ENCODE data around the gene MIDN.
A peak's percentile ranks its signal among the peaks of the same experiment; 100 is the strongest.

MIDN gene

DNA sequence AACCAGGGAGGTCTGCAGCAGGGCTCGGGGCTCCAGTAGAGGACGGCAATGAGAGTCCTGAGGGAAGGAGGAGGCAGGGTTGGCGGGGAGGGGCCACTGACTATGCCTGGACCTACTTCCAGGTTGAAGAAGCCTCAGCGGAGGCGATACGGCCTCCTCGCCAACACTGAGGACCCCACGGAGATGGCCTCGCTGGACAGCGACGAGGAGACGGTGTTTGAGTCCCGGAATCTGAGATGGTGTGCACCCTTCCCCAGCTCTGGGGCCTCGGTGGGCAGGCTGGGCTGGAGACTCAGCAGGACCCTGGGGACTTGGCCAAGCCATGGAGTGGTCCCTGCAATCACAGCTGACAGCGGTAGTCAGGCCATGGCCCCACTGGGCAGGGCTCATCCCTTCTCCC, 28.7 kb downstream of the MIDN start:
- Histone ChIP-seq H3K4me1 (ENCODE audit: insufficient read depth, low read length) (no peaks in the 10 kb centered on the region; the same call in 1 of the 2 replicates), H3K9me3 (ENCODE audit: control insufficient read depth, insufficient read depth, low read length) (no peaks in the 10 kb centered on the region), H3K36me3 (ENCODE audit: insufficient read depth, low read length) (peaks cover 11% of the 10 kb centered on the region), H3K9ac (ENCODE audit: low read depth, low read length) (no peak overlapping the region)

GRCh38 chr19:1278074-1278473, 29.7 kb downstream of the MIDN start:
- Histone ChIP-seq H3K9me3 (ENCODE audit: control insufficient read depth, insufficient read depth, low read length) (no peaks in the 10 kb centered on the region), H3K36me3 (ENCODE audit: insufficient read depth, low read length) (0 out of 2 replicates have a peak, but pooled peaks cover under 1% of the 10 kb centered on the region), H3K9ac (ENCODE audit: low read depth, low read length) (no peak overlapping the region)

DNA sequence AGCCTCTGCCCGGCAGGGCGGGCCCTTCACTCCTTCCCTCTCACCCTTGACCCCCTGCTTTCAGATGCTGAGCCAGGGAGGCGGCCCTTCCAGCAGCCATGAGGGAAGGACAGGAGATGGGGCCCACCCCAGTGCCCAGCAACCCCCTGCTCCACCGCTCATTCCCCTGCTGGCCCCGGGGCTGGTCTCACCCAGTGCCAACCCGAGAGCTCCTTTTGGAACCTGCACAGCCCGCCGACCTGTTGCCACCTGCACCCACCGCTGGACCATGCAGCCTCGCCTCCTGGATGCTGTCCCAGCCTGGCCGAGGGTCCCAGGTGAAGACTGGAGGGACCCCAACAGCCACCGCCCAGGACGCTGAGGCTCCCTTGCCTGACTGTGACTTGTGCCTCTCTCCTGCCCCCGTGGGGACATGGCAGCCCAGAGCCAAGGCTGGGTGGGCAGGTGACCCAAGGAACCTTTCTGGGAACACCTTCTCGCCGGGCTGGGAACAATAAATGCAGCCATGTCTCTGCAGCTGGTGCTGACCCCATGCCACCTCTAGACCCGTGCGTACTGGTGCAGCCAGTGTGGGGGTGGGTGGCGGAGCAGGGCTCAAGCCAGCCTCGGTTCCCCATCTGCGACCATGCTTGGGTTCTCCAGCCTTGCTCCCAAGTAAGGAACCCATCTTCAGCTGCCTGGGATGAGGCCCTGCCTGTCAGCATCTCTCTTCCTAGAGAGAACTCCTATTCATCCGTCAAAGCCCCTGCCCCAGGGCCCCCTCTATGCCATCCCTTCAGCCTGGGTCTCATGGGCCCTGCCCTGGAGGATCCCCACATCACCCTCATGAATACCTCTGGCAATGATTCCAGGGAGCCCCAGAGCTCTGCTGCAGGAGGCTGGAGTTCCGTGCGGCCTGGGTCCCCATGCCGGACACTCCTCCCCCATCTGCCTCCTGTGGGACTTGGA, 30.6 kb downstream of the MIDN start:
- Histone ChIP-seq H3K9me3 (ENCODE audit: control insufficient read depth, insufficient read depth, low read length) (no peaks in the 10 kb centered on the region), H3K4me1 (ENCODE audit: insufficient read depth, low read length) (no peaks in the 10 kb centered on the region; the same call in 1 of the 2 replicates), H3K36me3 (ENCODE audit: insufficient read depth, low read length) (no peaks in the 10 kb centered on the region), H3K9ac (ENCODE audit: low read depth, low read length) (no peak overlapping the region)

More at GRCh38 chr19:1278074-1278473, 29.7 kb downstream of the MIDN start:
- no peaks in the 10 kb centered on the region; the same call in 1 of the 2 replicates for H3K4me1 ChIP-seq (ENCODE audit: insufficient read depth, low read length)

GRCh38 chr19:1279782-1280341, 31.5 kb downstream of the MIDN start:
- Histone ChIP-seq H3K4me1 (ENCODE audit: insufficient read depth, low read length) (no peaks in the 10 kb centered on the region; the same call in 1 of the 2 replicates), H3K36me3 (ENCODE audit: insufficient read depth, low read length) (no peaks in the 10 kb centered on the region)

DNA sequence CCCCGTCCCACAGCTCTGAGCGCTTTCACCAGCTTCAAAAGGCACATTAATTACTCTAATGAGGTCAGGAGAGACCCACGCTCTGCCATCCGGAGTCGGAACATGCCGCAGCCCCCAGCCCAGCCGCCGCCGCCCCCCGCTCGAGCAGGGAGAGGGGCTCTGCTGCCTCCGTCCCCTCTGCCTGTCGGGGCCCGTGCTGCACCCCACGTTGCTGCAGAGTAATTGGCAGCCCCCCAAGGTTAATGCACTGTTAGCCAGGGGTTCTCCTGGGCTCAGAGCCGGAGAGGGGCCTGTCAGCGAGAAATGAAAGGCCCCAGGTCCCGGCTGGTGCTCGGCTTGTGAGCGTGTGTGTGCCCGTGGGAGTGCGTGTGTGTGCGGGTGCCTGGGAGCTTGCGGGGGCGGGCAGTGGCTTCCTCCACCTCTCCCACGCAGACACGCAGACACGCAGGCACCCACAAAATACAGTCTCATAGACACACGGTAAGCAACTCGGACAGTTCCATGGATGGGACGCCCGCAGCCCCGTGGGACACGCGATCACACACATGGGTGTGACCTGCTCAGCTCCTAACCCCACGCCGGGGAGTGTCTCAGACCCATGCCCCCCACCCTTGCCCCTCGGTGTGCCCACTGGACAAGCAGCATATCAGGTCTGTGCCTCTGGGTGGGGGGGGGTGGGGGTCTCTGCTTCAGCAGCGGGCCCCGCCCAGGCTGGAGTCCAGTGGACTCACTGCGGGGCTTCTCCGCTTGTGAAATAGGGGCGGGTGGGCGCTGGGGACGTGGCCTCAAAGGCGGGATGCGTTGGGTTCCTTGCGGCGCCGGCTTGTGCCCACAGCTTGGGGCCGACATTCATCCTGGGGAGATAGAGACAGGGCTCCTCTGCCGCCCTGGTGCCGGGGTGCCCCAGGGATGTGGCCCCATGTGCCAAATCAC, 32.5 kb downstream of the MIDN start:
- H3K9me3 ChIP-seq (ENCODE audit: control insufficient read depth, insufficient read depth, low read length): no peaks in the 10 kb centered on the region
- no peaks in the 10 kb centered on the region for H3K36me3 ChIP-seq (ENCODE audit: insufficient read depth, low read length)
- no peaks in the 10 kb centered on the region; the same call in 1 of the 2 replicates for H3K4me1 ChIP-seq (ENCODE audit: insufficient read depth, low read length)
- H3K9ac ChIP-seq (ENCODE audit: low read depth, low read length): no peak overlapping the region

More at GRCh38 chr19:1279782-1280341, 31.5 kb downstream of the MIDN start:
- no peaks in the 10 kb centered on the region for H3K9me3 ChIP-seq (ENCODE audit: control insufficient read depth, insufficient read depth, low read length)
- no peak overlapping the region for H3K9ac ChIP-seq (ENCODE audit: low read depth, low read length)

DNA sequence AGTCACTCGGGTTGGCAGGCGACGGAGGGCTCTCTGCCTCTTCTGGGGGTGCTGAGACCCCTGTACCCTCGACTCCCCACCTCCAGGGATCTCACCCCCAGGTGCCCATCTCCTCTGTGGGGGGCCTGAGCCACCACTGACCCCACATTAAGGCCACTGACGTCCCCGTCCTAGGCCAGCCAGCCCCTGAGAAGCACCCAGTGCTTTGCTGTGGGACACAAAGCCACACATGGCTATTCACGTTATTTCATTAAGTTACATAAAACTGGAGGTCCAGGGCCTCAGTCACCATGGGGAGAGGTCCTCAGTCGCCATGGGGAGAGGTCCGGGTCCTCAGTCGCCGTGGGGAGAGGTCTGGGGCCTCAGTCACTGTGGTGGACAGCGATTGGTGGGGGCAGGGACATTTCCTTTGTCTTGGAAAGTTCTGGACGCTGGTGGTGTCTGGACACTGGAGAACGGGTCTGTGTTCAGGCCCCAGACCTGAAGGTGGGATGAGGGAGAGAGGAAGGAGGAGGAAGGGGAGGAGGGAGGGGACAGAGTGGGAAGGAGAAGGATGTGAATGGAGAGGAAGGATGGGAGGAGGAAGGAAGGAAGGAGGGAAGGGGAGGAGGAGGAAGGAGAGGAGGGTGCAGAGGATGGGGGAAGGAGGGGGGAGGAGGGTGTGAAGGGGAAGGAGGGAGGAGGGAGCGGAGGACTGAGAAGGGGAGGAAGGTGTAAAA, 33.3 kb downstream of the MIDN start:
- H3K9me3 ChIP-seq (ENCODE audit: control insufficient read depth, insufficient read depth, low read length): no peaks in the 10 kb centered on the region
- no peak overlapping the region for H3K9ac ChIP-seq (ENCODE audit: low read depth, low read length)
- no peaks in the 10 kb centered on the region for H3K36me3 ChIP-seq (ENCODE audit: insufficient read depth, low read length)
- no peaks in the 10 kb centered on the region; the same call in 1 of the 2 replicates for H3K4me1 ChIP-seq (ENCODE audit: insufficient read depth, low read length)

GRCh38 chr19:1282588-1283206, 34.3 kb downstream of the MIDN start:
- no peak overlapping the region for H3K9ac ChIP-seq (ENCODE audit: low read depth, low read length)
- H3K4me1 ChIP-seq (ENCODE audit: insufficient read depth, low read length): no peaks in the 10 kb centered on the region; the same call in 1 of the 2 replicates
- no peaks in the 10 kb centered on the region for H3K9me3 ChIP-seq (ENCODE audit: control insufficient read depth, insufficient read depth, low read length)
- no peaks in the 10 kb centered on the region for H3K36me3 ChIP-seq (ENCODE audit: insufficient read depth, low read length)

DNA sequence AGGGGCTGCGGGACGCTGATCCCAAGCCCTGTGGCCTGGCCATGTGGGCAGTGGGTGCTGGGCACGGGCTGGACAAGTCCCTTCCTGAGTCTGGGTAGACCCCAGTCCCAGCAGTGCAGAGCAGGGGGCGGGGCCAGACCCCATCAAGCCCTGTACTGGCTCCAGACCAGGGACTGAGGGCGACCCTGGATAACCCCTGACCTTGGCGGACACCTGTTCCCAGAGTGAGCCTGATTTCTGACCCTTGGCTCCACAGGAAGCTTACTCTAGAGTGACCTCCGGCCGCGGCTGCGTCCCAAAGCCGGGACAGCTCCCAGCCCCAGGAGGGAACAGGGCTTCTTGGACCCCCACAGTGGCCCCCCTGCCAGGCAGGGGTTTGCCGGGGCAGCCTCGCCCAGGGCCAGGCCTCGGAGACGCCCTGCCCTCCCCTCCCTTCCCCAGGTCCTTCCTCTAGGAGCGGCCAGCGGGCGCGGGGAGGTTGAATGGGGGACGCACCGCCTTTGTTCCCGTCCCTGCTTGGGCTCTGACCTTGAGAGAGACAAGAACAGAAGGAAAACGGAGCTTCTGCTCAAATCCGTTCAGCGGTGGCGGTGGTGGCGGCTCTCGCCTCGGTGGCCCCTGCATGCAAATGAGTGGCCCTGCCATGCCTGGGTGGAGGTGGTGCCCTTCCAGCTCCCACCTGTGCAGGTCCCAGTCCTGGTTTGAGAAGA, 35.0 kb downstream of the MIDN start:
- Histone ChIP-seq H3K9ac (ENCODE audit: low read depth, low read length) (no peak overlapping the region), H3K9me3 (ENCODE audit: control insufficient read depth, insufficient read depth, low read length) (no peaks in the 10 kb centered on the region), H3K4me1 (ENCODE audit: insufficient read depth, low read length) (no peaks in the 10 kb centered on the region; the same call in 1 of the 2 replicates), H3K36me3 (ENCODE audit: insufficient read depth, low read length) (no peaks in the 10 kb centered on the region)

DNA sequence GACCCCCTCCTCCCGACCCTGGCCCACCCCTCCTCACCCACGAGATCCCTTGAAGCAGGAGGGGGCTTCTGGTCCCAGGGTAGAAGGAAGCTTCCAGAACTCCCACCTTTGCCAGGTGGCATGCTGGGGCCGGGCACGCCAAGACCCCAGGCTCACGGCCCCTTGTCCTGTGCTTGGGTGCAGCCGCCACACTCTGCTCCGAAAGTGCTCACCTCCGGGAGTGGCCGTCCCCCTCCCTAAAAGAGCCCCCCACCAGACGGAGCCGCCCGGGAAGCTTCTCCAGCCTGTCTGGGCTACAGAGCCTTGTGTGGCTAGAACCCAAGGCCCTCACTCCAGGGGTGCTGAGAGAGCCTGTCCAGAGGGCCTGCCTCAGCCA, 35.5 kb downstream of the MIDN start:
- no peaks in the 10 kb centered on the region for H3K9me3 ChIP-seq (ENCODE audit: control insufficient read depth, insufficient read depth, low read length)
- H3K36me3 ChIP-seq (ENCODE audit: insufficient read depth, low read length): no peaks in the 10 kb centered on the region
- H3K4me1 ChIP-seq (ENCODE audit: insufficient read depth, low read length): no peaks in the 10 kb centered on the region; the same call in 1 of the 2 replicates
- H3K9ac ChIP-seq (ENCODE audit: low read depth, low read length): no peak overlapping the region

DNA sequence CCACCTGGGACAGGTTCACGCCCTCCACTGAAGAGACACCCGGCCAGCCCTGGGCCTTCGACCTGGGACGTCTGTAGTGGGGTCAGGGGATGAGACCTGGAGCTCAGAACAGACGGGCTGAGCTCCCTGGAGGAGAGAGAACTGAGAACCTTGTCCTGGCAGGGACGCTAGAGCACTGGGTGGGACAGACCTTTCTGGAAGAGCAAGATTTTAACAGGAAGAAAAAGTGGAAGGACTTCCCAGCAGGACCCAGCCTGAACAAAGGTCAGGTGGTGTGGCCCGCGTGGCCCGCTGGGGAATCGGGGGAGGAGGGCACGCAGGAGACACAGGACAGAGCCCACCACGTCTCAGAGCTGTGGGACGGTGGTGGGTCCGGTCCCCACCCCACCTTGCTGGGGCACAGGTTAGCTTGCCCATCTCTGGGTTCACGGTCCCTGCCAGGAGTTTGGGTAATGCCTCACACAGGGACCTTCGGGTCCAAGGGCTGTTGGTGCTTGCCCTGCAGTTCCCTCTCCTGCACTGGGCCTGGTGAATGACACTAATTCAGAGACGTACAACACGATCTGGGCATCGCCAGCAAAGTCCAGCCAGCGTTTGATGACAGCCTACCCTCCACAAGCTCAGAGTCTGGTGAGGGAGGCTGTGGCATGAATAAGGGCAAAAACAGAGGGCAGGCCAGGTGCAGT, 36.1 kb downstream of the MIDN start:
- Histone ChIP-seq H3K4me1 (ENCODE audit: insufficient read depth, low read length) (no peaks in the 10 kb centered on the region; the same call in 1 of the 2 replicates), H3K9ac (ENCODE audit: low read depth, low read length) (no peak overlapping the region), H3K9me3 (ENCODE audit: control insufficient read depth, insufficient read depth, low read length) (no peaks in the 10 kb centered on the region), H3K36me3 (ENCODE audit: insufficient read depth, low read length) (no peaks in the 10 kb centered on the region)

GRCh38 chr19:1284979-1285736, 36.8 kb downstream of the MIDN start:
- Histone ChIP-seq H3K9ac (ENCODE audit: low read depth, low read length) (peak overlapping the region; percentile 25; the same call in 1 of the 2 replicates), H3K9me3 (ENCODE audit: control insufficient read depth, insufficient read depth, low read length) (no peaks in the 10 kb centered on the region), H3K4me1 (ENCODE audit: insufficient read depth, low read length) (no peaks in the 10 kb centered on the region; the same call in 1 of the 2 replicates), H3K36me3 (ENCODE audit: insufficient read depth, low read length) (no peaks in the 10 kb centered on the region)
